ENCODE measurements around the gene DOCK1.

Gene DOCK1

DNA sequence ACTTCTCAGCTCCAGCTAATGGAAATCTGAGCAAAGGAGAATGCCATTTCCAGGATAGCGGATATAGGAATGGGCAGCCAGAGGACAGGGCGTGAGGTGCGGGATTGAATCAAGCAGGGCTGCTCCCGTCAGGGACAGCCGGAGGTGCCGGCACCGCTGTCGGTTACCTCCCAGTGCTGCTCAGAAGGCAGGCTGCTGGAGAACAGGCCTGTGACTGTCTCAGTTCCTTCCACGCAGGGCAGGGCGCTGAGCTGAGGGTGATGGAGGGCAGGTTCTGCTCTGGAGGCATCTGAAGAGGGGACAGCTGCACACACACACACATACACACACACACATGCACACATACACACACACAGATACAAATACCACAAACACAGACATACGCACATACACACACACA, 111.1 kb downstream of the DOCK1 start:
- in situ Hi-C loops (cut with MboI; ENCODE audit: low pct_unique_long_range_greater_than_20kb, low sequenced_read_pairs, unreplicated experiment): no loop called here
- DNase-seq (ENCODE audit: low spot score): no peak
- TF ChIP-seq, protein P1, sequence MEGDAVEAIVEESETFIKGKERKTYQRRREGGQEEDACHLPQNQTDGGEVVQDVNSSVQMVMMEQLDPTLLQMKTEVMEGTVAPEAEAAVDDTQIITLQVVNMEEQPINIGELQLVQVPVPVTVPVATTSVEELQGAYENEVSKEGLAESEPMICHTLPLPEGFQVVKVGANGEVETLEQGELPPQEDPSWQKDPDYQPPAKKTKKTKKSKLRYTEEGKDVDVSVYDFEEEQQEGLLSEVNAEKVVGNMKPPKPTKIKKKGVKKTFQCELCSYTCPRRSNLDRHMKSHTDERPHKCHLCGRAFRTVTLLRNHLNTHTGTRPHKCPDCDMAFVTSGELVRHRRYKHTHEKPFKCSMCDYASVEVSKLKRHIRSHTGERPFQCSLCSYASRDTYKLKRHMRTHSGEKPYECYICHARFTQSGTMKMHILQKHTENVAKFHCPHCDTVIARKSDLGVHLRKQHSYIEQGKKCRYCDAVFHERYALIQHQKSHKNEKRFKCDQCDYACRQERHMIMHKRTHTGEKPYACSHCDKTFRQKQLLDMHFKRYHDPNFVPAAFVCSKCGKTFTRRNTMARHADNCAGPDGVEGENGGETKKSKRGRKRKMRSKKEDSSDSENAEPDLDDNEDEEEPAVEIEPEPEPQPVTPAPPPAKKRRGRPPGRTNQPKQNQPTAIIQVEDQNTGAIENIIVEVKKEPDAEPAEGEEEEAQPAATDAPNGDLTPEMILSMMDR (IDR thresholded peaks at IDR 0.05; ENCODE audit: extremely low read depth, insufficient read depth, missing control alignments): no peak

DNA sequence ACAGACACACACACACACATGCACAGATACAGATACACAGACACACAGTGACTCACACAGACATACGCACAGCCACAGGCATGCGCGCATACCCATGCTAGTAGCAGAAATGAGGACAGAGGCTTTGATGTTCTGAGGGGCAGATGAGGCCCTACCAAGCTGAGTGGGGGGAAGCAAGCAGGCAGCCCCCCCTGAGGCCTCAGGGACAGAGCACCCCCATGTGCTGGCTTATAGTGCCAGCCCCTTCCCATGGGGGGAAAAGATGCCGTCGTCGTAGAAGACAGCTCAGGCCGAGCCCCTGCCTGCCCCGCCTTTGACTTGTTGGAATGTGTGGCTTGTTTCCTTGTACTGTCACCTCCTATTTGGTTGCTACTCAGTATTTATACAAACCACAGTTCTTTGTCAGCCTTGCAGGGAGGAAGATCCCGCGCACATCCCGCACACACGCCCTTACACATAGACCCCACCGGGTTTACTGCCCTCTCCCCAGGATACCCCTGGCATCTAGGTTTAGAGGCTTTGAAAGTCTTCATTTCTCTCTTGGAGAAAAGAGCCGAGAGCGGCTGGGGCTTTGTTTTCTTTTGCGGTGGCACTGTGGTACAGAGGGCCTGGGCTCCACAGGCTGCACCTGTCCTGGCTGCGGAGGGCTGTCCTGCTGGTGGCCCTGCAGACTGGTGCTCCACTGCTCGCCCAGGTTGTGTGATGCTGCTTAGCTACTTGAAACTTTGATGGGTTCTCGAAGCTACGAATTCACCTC, 112.5 kb downstream of the DOCK1 start:
- in situ Hi-C loops (cut with MboI; ENCODE audit: low pct_unique_long_range_greater_than_20kb, low sequenced_read_pairs, unreplicated experiment): no loop called here
- DNase-seq (ENCODE audit: low spot score): no peak
- TF ChIP-seq, protein P1 (IDR thresholded peaks at IDR 0.05; ENCODE audit: extremely low read depth, insufficient read depth, missing control alignments): no peak

DNA sequence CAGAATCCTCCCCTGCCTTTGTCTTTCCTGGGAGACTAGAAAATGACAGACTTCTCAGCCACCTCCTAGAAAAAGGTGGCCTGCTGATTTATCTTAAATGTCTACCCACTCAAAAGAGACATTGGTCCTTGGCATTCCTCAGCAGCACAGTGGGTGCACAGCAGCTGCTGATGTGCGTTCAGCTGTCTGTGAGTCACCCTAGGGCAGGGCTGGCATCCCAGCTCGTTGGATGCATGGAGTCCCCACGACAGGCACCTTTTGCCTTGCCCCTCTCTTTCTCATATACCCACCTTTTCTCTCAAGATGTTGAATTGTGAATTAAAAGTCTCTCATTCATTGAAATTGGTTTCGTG, 113.0 kb downstream of the DOCK1 start:
- TF ChIP-seq, protein P1 (IDR thresholded peaks at IDR 0.05; ENCODE audit: extremely low read depth, insufficient read depth, missing control alignments): no peak
- no peak for DNase-seq (ENCODE audit: low spot score)
- in situ Hi-C loops (cut with MboI; ENCODE audit: low pct_unique_long_range_greater_than_20kb, low sequenced_read_pairs, unreplicated experiment): no loop called here

DNA sequence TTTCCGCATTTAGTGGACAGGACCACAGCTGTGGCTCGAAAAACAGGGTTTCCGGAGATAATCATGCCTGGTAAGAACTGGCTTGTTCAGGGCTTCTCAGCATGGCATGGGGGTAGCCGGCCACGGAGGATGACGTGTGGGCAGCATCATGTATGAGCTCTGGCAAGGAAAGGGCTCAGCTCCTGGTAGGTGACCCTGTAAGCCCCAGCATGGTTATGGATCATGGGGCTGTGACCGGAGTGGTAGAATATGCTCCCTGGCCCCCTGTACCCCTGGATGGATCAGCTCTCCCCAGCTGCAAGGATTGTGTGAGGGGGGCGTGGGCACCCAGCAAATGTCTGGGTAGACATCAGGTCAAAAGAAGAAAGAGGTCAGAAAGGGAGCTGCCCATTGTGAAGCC, 113.5 kb downstream of the DOCK1 start:
- TF ChIP-seq, protein P1 (IDR thresholded peaks at IDR 0.05; ENCODE audit: extremely low read depth, insufficient read depth, missing control alignments): no peak
- no peak for DNase-seq (ENCODE audit: low spot score)
- in situ Hi-C loops (cut with MboI; ENCODE audit: low pct_unique_long_range_greater_than_20kb, low sequenced_read_pairs, unreplicated experiment): no loop called here

DNA sequence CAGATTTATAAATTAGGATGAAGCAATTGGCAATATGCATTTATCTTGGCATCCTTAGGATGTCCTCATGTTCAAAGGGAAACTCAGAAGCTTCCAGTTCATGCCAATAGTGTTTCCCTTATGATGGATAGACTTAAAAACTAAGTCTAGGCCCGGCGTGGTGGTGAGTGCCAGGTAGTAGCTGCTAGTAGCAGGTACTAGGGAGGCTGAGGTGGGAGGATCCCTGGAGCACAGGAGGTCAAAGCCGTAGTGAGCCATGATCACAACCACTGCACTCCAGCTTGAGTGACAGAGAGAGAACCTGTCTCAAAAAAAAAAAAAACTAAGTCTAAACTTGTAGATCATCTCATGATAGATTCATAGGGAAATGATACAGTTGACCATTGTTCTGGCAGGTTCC, 115.0 kb downstream of the DOCK1 start:
- no peak for DNase-seq (ENCODE audit: low spot score)
- TF ChIP-seq, protein P1 (IDR thresholded peaks at IDR 0.05; ENCODE audit: extremely low read depth, insufficient read depth, missing control alignments): no peak
- in situ Hi-C loops (cut with MboI; ENCODE audit: low pct_unique_long_range_greater_than_20kb, low sequenced_read_pairs, unreplicated experiment): no loop called here

DNA sequence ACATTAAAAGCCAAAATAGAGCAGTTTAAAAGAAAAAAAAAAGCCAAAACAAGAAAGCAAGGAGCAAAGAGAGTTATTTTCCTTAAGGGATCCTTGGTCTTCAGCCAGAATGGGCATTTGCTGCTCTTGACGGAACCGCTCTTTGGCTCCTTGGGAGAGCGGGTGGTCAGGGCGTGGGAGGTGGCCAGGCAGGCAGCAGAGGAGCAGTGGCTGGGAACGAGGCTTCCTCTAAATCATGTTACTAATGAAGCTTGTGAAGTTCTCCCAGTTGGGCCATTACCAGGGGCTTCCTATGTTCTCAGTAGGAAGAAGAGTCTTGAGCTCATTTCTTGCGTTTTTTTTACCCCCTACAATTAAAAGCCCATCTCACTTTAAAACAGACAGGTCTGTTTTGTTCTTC, 116.6 kb downstream of the DOCK1 start:
- in situ Hi-C loops (cut with MboI; ENCODE audit: low pct_unique_long_range_greater_than_20kb, low sequenced_read_pairs, unreplicated experiment): no loop called here
- no peak for DNase-seq (ENCODE audit: low spot score)
- TF ChIP-seq, protein P1 (IDR thresholded peaks at IDR 0.05; ENCODE audit: extremely low read depth, insufficient read depth, missing control alignments): no peak
